Mesenchymal stem cell (in vitro differentiated cells and primary cell): ENCODE measurements around the gene FILIP1L. TPM values are rescaled to one million over a fixed set of nuclear protein-coding genes. Genes with fewer than 3 reads are reported as not detected.

ENCODE experiments used
- DNase-seq: peaks from one replicate; pipeline ENCODE4 v3.0.0-alpha.2; 2013
- H2AFZ ChIP-seq: one replicate; pipeline ENCODE4 v1.6.1; 2013; ENCODE audit warnings: low read depth, mild to moderate bottlenecking, control low read depth, inconsistent platforms, low read length, moderate library complexity
- H2AK5ac ChIP-seq: 2 replicates; pipeline ENCODE4 v1.6.1; 2013; ENCODE audit warnings: low read length, moderate library complexity, mild to moderate bottlenecking, inconsistent platforms; ENCODE audit not compliant: severe bottlenecking
- H2BK120ac ChIP-seq: one replicate; pipeline ENCODE4 v1.6.1; 2013; ENCODE audit warnings: low read depth, mild to moderate bottlenecking, inconsistent platforms, low read length, moderate library complexity
- H2BK12ac ChIP-seq, 2 experiments: one replicate each; pipeline ENCODE4 v1.6.1; 2013; ENCODE audit warnings: inconsistent platforms in 2 of 2, low read length in 2 of 2, mild to moderate bottlenecking in 2 of 2, moderate library complexity in 2 of 2, control low read depth in 1 of 2
- H2BK15ac ChIP-seq: one replicate; pipeline ENCODE4 v1.6.1; 2013; ENCODE audit warnings: mild to moderate bottlenecking, low read depth, inconsistent platforms; ENCODE audit not compliant: poor library complexity, severe bottlenecking
- H2BK5ac ChIP-seq: 2 replicates; pipeline ENCODE4 v1.6.1; 2013; ENCODE audit warnings: low read depth, mild to moderate bottlenecking, low read length, control low read depth, inconsistent platforms; ENCODE audit not compliant: poor library complexity, severe bottlenecking
- H3K14ac ChIP-seq, 2 experiments: one replicate each; pipeline ENCODE4 v1.6.1; 2013; ENCODE audit warnings: inconsistent platforms in 2 of 2, low read length in 2 of 2, control low read depth in 1 of 2, mild to moderate bottlenecking in 1 of 2, moderate library complexity in 1 of 2
- H3K18ac ChIP-seq, 2 experiments: one replicate each; pipeline ENCODE4 v1.6.1; 2013; ENCODE audit warnings: inconsistent platforms in 2 of 2, low read length in 2 of 2, control low read depth in 1 of 2, low read depth in 1 of 2, mild to moderate bottlenecking in 1 of 2
- H3K23ac ChIP-seq, 2 experiments: one replicate each; pipeline ENCODE4 v1.6.1; 2013; ENCODE audit warnings: inconsistent platforms in 2 of 2, low read length in 2 of 2, mild to moderate bottlenecking in 2 of 2, moderate library complexity in 2 of 2, control low read depth in 1 of 2
- H3K27ac ChIP-seq: 2 replicates; pipeline ENCODE4 v1.5.1; 2013; ENCODE audit warnings: mild to moderate bottlenecking, moderate library complexity, low read length, control low read depth, inconsistent platforms; ENCODE audit not compliant: poor library complexity, severe bottlenecking
- H3K27me3 ChIP-seq, 2 experiments: 2 replicates each; pipeline versions ENCODE4 v1.6.1 to v1.7.0; 2013; ENCODE audit warnings: low read length in 2 of 2, mild to moderate bottlenecking in 2 of 2, moderate library complexity in 2 of 2, control low read depth in 1 of 2, inconsistent platforms in 1 of 2; ENCODE audit not compliant: control insufficient read depth in 1 of 2, insufficient read depth in 1 of 2
- H3K36me3 ChIP-seq, 2 experiments: 2 replicates each; pipeline versions ENCODE4 v1.6.1 to v1.7.0; 2013; ENCODE audit warnings: low read length in 2 of 2, control low read depth in 1 of 2, inconsistent platforms in 1 of 2, low read depth in 1 of 2, mild to moderate bottlenecking in 1 of 2; ENCODE audit not compliant: insufficient read depth in 2 of 2, control insufficient read depth in 1 of 2
- H3K4ac ChIP-seq, 2 experiments: one replicate each; pipeline ENCODE4 v1.6.1; 2013; ENCODE audit warnings: inconsistent platforms in 2 of 2, low read length in 2 of 2, mild to moderate bottlenecking in 2 of 2, moderate library complexity in 2 of 2, control low read depth in 1 of 2, low read depth in 1 of 2
- H3K4me1 ChIP-seq: 2 replicates; pipeline ENCODE4 v1.6.1; 2013; ENCODE audit warnings: low read depth, low read length, control low read depth; ENCODE audit not compliant: control insufficient read depth, insufficient read depth
- H3K4me2 ChIP-seq: 2 replicates; pipeline ENCODE4 v1.6.1; 2013; ENCODE audit warnings: low read length, mild to moderate bottlenecking, inconsistent platforms; ENCODE audit not compliant: poor library complexity, severe bottlenecking
- H3K4me3 ChIP-seq, 2 experiments: 2 replicates each; pipeline versions ENCODE4 v1.5.1 to v1.7.0; 2013; ENCODE audit warnings: low read length in 2 of 2, mild to moderate bottlenecking in 2 of 2, control low read depth in 1 of 2, low read depth in 1 of 2; ENCODE audit not compliant: insufficient read depth in 1 of 2
- H3K79me1 ChIP-seq: replicated peaks from 2 replicates; pipeline ENCODE4 v1.6.1; 2013; ENCODE audit warnings: mild to moderate bottlenecking, control low read depth, low read length, inconsistent platforms; ENCODE audit not compliant: poor library complexity, severe bottlenecking
- H3K9ac ChIP-seq: 2 replicates; pipeline ENCODE4 v1.7.0; 2013; ENCODE audit warnings: mild to moderate bottlenecking, low read length, moderate library complexity
- H3K9me3 ChIP-seq: 2 replicates; pipeline ENCODE4 v1.7.0; 2013; ENCODE audit warnings: mild to moderate bottlenecking, low read length; ENCODE audit not compliant: control insufficient read depth
- H4K8ac ChIP-seq: one replicate; pipeline ENCODE4 v1.6.1; 2013; ENCODE audit warnings: inconsistent platforms, mild to moderate bottlenecking, low read length, moderate library complexity
- H4K91ac ChIP-seq: one replicate; pipeline ENCODE4 v1.6.1; 2013; ENCODE audit warnings: mild to moderate bottlenecking, low read length, inconsistent platforms
- WGBS: methylation state at CpG from one replicate; pipeline ENCODE4 v1.1.7; 2013; ENCODE audit warnings: mixed read lengths; 5-methylcytosine and 5-hydroxymethylcytosine counted together
- small RNA-seq: library from polyadenylated mRNA; stranded (forward); fragments of <200 nt; extraction: miRNeasy Mini kit (QIAGEN cat#:217004); gene quantifications from one replicate; pipeline ENCODE3, GENCODE V24; 2013; ENCODE audit warnings: low read depth

The FILIP1L gene

DNA sequence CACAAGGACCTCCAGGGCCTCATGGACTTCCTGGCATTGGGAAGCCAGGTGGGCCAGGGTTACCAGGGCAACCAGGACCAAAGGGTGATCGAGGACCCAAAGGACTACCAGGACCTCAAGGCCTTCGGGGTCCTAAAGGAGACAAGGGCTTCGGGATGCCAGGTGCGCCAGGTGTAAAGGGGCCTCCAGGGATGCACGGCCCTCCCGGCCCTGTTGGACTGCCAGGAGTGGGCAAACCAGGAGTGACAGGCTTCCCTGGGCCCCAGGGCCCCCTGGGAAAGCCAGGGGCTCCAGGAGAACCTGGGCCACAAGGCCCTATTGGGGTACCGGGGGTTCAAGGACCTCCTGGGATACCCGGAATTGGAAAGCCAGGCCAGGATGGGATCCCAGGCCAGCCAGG is 319.8 kb downstream of the FILIP1L start:
- H3K27me3 ChIP-seq, result no peaks in the 10 kb centered on the region
- no peak overlapping the region for H3K4me2 ChIP-seq
- no peak overlapping the region for H2AFZ ChIP-seq
- no peak overlapping the region for H4K91ac ChIP-seq
- H2BK15ac ChIP-seq, result no peak overlapping the region
- H3K23ac ChIP-seq, result no peak overlapping the region
- no peak overlapping the region for H3K4me3 ChIP-seq
- no peak overlapping the region for H2AK5ac ChIP-seq
- no peak overlapping the region for H4K8ac ChIP-seq
- peaks cover 6% of the 10 kb centered on the region for H3K4me1 ChIP-seq
- no peak overlapping the region for H3K4ac ChIP-seq
- WGBS, result 94% methylated on average over 8 of the region's 8 CpGs
- no peak overlapping the region for H3K27ac ChIP-seq
- no peak overlapping the region for H3K9ac ChIP-seq
- H3K79me1 ChIP-seq, result peaks cover 10% of the 10 kb centered on the region
- no peak for DNase-seq
- H2BK5ac ChIP-seq, result no peak overlapping the region
- no peak overlapping the region for H3K14ac ChIP-seq
- H3K9me3 ChIP-seq, result no peaks in the 10 kb centered on the region
- H2BK120ac ChIP-seq, result no peak overlapping the region
- no peak overlapping the region for H3K18ac ChIP-seq
- H3K36me3 ChIP-seq, result peaks cover 0 to 30% of the 10 kb centered on the region in 2 experiments
- no peak overlapping the region for H2BK12ac ChIP-seq

DNA sequence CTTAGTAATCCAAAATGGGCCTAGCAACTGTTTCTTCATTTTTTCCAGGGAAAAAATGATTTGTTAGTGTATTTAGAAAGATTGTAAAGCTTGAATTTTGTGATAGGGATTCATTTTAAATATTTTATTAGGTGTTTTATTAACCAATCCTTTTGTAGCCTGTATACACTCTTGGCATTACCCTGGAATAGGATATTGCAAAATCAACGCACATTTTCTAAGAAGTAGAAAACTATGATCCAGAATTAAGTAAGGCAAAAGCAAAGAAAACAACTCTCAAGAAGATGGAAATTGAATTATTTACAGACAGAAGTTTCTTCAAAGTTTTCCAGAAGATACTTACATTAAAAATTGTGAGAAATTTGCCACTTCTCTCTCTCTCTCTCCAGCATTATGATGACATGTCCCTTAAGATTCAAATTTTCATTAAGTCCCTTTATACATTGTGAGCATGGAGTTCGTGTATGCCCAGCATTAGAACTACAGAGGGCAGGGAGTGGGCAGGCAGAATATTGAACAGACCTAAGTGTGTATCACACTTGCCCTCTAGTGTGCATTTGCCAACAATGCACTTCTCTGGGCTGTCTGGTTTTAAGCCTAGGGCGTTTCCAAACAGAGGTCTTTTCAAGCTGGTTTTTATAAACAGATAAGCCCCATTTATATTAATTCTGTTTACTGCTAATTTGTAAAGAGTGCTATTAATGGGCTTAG is 325.1 kb downstream of the FILIP1L start:
- H3K4me1 ChIP-seq, result peaks cover 3% of the 10 kb centered on the region
- no peak overlapping the region for H2AK5ac ChIP-seq
- H3K9me3 ChIP-seq, result no peaks in the 10 kb centered on the region
- H2BK120ac ChIP-seq, result no peak overlapping the region
- H3K27me3 ChIP-seq, result peaks cover 0 to 8% of the 10 kb centered on the region in 2 experiments
- DNase-seq, result peak; percentile 68
- peaks cover 5% of the 10 kb centered on the region for H3K79me1 ChIP-seq
- 0% methylated on average over 1 of the region's 3 CpGs for WGBS
- no peak overlapping the region for H3K4ac ChIP-seq
- H2BK15ac ChIP-seq, result no peak overlapping the region
- H3K14ac ChIP-seq, result no peak overlapping the region
- H3K36me3 ChIP-seq, result peaks cover 0 to 9% of the 10 kb centered on the region in 2 experiments
- H3K4me2 ChIP-seq, result no peak overlapping the region
- no peak overlapping the region for H2BK5ac ChIP-seq
- no peak overlapping the region for H4K91ac ChIP-seq
- H3K4me3 ChIP-seq, result no peak overlapping the region
- no peak overlapping the region for H2AFZ ChIP-seq
- H3K23ac ChIP-seq, result no peak overlapping the region
- H2BK12ac ChIP-seq, result no peak overlapping the region
- peak overlapping the region; percentile 72 for H3K9ac ChIP-seq
- H3K27ac ChIP-seq, result peak overlapping the region; percentile 16
- no peak overlapping the region for H4K8ac ChIP-seq
- H3K18ac ChIP-seq, result no peak overlapping the region

Small RNA genes within 50 kb of the gene (small RNA-seq; reads per million reads assigned to genes)
- gene MIR3921, result not detected
